Tibial nerve (tissue), 4 donors: ENCODE data around the gene ELK3.

Source experiments
- CTCF ChIP-seq, 5 experiments: fragments of 200-600 bp in 3 of 5; fragments of 450-650 bp in 2 of 5; sonication (generic) in 3 of 5; IDR thresholded peaks; one replicate each; pipeline ENCODE4 v1.5.1; 2016 to 2019; ENCODE audit warnings: antibody characterized with exemption in 5 of 5, mild to moderate bottlenecking in 3 of 5, moderate library complexity in 2 of 5
- EP300 ChIP-seq, 2 donors: sonication (generic); formaldehyde crosslinking; IDR thresholded peaks; one replicate each; pipeline ENCODE4 v1.6.1; 2017; ENCODE audit warnings: antibody characterized with exemption in 2 of 2, mild to moderate bottlenecking in 1 of 2

- TF ChIP-seq CTCF (IDR thresholded peaks at IDR 0.05): no peak
- no peak for TF ChIP-seq EP300 (IDR thresholded peaks at IDR 0.05)
Measured at GRCh38 chr12:96206936-96207662, 12.9 kb downstream of the ELK3 start.
